Measurements from ENCODE around the gene SMIM8.
"Not testable (repeated sequence)": the region's sequence is repeated elsewhere in the genome, so short reads cannot be mapped to it uniquely, and the experiment has no call there.

- TF ChIP-seq CTCF (IDR thresholded peaks at IDR 0.05; ENCODE audit: borderline replicate concordance, extremely low read depth, low read length, poor library complexity, severe bottlenecking); EZH2 (IDR thresholded peaks at IDR 0.05; ENCODE audit: borderline replicate concordance, low read depth, low read length, severe bottlenecking): not testable (repeated sequence)
Observed at GRCh38 chr6:87323880-87324279, 1.5 kb downstream of the SMIM8 start.
